NB4 (cell line): ENCODE results near the gene CELF4.

Experiments
- DNase-seq: peaks from one replicate; pipeline ENCODE4 v3.0.0; 2010; ENCODE audit warnings: low read depth
- H3K4me3 ChIP-seq: one replicate; pipeline ENCODE4 v1.5.1; 2011; ENCODE audit warnings: mild to moderate bottlenecking, low read depth, low read length, moderate library complexity
- CTCF ChIP-seq: IDR thresholded peaks from one replicate; pipeline ENCODE4 v1.5.1; 2012; ENCODE audit warnings: low read depth, low read length
- MAX ChIP-seq: IDR thresholded peaks from 2 replicates; pipeline ENCODE4 v1.6.1; 2011; ENCODE audit warnings: low read depth, low read length
- MYC ChIP-seq: IDR thresholded peaks from 2 replicates; pipeline ENCODE4 v1.6.1; 2011; ENCODE audit warnings: low read depth, low read length
- POLR2A ChIP-seq: IDR thresholded peaks from 2 replicates; pipeline ENCODE4 v1.6.1; 2011; ENCODE audit warnings: mild to moderate bottlenecking; ENCODE audit not compliant: insufficient read length; ENCODE audit errors: extremely low read depth

CELF4 gene

GRCh38 chr18:37210781-37211180, 354.8 kb downstream of the CELF4 start:
- H3K4me3 ChIP-seq: no peak overlapping the region
- TF ChIP-seq MYC (no peak), POLR2A (no peak), CTCF (no peak), MAX (no peak)
- no peak for DNase-seq

- no peak for DNase-seq
- no peak for TF ChIP-seq MAX
- no peak for TF ChIP-seq CTCF
- no peak for TF ChIP-seq MYC
- no peak for TF ChIP-seq POLR2A
Measured at GRCh38 chr18:37207343-37207742, 358.3 kb downstream of the CELF4 start.

GRCh38 chr18:37199741-37200140, 365.9 kb downstream of the CELF4 start:
- no peak for DNase-seq
- TF ChIP-seq CTCF: no peak
- no peak for TF ChIP-seq MYC

More at GRCh38 chr18:37207343-37207742, 358.3 kb downstream of the CELF4 start:
- no peak overlapping the region for H3K4me3 ChIP-seq

More at GRCh38 chr18:37199741-37200140, 365.9 kb downstream of the CELF4 start:
- no peak overlapping the region for H3K4me3 ChIP-seq
